GM19099 (cell line): ENCODE measurements around the gene BRWD1.

ENCODE experiments used
- POLR2A ChIP-seq: IDR thresholded peaks from 3 replicates; pipeline ENCODE4 v1.6.1; 2011; ENCODE audit warnings: low read depth; ENCODE audit not compliant: insufficient read length; ENCODE audit errors: extremely low read depth

The BRWD1 gene

DNA sequence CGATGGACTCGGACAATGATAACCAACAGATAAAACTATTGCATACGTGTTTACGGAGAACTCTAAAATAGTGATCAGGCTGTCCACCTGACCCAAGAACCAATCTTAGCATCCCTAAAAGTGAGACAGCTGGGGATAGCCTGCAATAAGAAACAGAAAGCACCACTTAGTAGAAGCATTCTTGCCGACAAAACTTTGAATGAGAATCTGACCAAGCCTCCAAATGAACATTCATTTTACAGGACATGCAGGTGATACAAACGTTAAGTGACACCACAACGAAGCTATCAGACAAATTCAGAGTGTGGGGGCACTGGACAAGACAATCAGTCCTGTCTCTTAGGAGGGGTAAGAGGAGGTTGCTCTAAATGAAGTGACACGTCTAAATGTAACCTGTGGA is 131.4 kb downstream of the BRWD1 start:
- no peak for TF ChIP-seq POLR2A

- TF ChIP-seq POLR2A, result no peak
Observed at GRCh38 chr21:39181205-39181818, 132.1 kb downstream of the BRWD1 start.

- no peak for TF ChIP-seq POLR2A
Observed at GRCh38 chr21:39180429-39181019, 132.9 kb downstream of the BRWD1 start.

DNA sequence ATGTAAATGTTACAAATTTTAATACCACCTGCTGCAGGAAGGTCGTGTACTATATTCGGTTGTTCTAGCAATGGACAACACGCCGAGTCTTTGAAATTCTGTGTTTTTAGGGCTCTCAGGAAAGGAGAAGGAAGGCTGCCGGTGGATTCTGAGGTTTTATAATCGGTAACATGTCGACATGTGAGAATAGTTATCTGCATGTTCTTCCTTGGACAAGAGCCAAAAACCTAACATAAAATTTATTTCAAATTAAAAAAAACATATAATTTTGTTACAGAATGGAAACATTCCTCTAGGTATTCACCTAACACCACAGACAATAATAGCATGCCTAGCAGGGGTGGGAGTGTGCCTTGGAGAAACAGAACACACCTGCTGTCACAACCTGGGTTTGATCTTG is 135.0 kb downstream of the BRWD1 start:
- no peak for TF ChIP-seq POLR2A

GRCh38 chr21:39176271-39176709 is 137.1 kb downstream of the BRWD1 start:
- TF ChIP-seq POLR2A, result no peak

- TF ChIP-seq POLR2A, result no peak
Observed at GRCh38 chr21:39175665-39176064, 137.8 kb downstream of the BRWD1 start.

- TF ChIP-seq POLR2A, result no peak
Observed at GRCh38 chr21:39175154-39175553, 138.3 kb downstream of the BRWD1 start.

DNA sequence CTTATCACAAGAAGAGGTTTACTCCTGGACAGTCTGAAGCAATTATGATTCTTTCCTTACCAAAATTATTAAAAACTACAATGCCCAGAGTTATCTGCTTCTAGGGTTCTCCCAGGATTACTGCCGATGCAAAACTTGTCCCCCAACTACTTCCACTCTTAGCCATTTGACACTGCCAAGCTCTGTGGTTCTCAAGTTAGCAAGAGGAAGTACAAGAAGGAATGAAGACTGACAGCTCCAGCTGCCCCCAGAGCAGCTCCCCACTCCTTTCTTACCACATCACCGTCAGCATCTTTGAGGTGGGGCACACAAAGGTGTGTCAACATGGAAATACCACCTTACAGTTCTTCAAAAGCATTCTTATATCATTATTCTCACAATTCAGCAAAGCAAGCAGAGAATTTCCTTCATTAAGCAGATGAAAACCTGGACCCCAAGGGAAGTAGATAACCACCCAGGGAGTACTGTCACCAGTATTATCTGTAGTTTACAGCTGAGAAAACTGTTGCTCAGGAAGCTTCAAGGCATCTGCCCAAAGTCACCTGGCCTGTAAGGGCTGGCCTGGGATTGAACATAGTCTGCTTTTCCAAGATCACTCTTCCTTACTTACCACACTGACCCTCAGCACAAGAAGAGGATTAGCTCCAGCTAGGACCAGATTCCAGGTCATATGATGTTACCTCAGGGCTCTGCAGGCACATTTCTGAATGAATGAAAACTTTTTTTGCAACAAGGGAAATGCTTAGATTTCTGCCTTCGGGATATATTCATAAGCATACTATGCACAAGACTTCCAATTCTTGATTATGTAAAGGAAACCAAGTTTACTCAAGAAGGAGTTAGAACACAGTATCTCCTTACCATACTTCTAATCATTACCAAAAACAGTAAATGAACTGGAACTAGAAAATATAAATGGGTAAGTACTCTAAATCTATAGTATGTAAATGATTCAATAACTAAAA is 139.4 kb downstream of the BRWD1 start:
- TF ChIP-seq POLR2A, result no peak

- no peak for TF ChIP-seq POLR2A
Observed at GRCh38 chr21:39169906-39170305, 143.5 kb downstream of the BRWD1 start.

DNA sequence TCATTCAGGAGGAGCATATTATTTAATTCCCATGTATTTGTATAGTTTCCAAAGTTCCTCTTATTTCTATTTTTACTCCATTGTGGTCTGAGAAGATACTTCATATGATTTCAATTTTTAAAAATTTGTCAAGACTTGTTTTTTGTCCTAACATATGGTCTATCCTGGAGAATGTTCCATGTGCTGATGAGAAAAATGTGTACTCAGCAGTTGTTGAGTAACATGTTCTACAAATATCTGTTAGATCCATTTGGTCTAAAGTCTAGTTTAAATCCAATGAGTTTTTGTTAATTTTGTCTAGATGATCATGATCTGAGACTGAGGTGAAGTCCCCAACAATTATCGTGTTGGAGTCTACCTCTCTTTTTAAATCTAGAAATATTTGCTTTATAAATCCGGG is 144.6 kb downstream of the BRWD1 start:
- TF ChIP-seq POLR2A, result no peak

- TF ChIP-seq POLR2A, result no peak
Observed at GRCh38 chr21:39164523-39164922, 148.9 kb downstream of the BRWD1 start.

GRCh38 chr21:39161064-39161463 is 152.4 kb downstream of the BRWD1 start:
- no peak for TF ChIP-seq POLR2A

- TF ChIP-seq POLR2A, result no peak
Observed at GRCh38 chr21:39159342-39160063, 153.9 kb downstream of the BRWD1 start.

DNA sequence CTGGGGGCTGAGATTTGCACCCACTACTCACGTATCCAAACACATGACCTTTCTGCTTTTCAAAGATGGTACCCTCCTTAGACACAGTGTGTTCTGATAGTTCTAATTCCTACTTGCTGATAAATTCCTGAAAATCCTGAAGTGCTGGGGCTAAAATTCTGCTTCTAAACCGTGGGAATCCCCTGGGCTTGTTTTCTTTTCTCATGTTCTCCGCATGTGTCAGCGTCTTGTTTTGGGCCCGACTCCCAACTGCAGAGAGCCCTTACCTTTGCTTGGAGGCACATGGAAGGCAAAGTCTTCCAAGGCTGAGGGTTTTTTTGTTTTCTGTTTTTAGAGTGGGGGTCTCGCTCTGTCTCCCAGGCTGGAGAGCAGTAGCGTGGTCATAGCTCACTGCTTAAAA is 157.4 kb downstream of the BRWD1 start:
- TF ChIP-seq POLR2A, result no peak

DNA sequence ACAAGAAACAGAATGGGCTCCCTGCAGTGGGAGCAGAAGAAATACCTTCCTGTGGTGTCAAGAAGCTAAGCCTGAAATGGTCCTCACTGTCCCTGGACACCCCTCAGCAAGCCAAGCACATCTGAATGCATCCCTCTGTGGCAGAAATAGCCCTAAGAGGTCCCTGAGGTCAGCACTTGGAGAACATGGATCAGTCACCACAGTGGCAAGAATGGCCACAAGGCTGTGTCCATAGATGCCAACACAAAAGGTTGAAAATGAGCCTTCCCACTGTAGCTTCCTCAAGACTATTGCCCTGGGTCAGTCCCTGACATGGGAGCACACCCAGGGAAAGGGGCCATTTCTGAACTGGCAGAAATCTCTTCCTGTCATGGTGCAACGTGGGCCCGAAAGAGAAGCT is 157.9 kb downstream of the BRWD1 start:
- TF ChIP-seq POLR2A, result no peak
